Hindlimb muscle (tissue), 1 donor: ENCODE data around the gene SPAST. TPM values are rescaled to one million over a fixed set of nuclear protein-coding genes. Genes with fewer than 3 reads are reported as not detected.
A peak's percentile ranks its signal among the peaks of the same experiment; 100 is the strongest.
"Not testable (repeated sequence)": the region's sequence is repeated elsewhere in the genome, so short reads cannot be mapped to it uniquely, and the experiment has no call there.

ENCODE experiments used
- DNase-seq: peaks from one replicate; pipeline ENCODE4 v3.0.0-alpha.2; 2013
- polyA plus RNA-seq: library from polyadenylated mRNA; unstranded; fragments of 120-200 nt; gene quantifications from one replicate; pipeline ENCODE4 v1.2.1, GENCODE V29; 2013; ENCODE audit not compliant: insufficient read length

SPAST gene
- polyA plus RNA-seq: 17.6 TPM

- peak; percentile 99 for DNase-seq
Observed at GRCh38 chr2:32063310-32064020, at the start of gene SPAST. TSS of gene SPAST (plus strand) at chr2:32063556. CDS start at chr2:32063832, 276 bp downstream.

GRCh38 chr2:32018789-32019482 lies 44.4 kb upstream of the SPAST start:
- not testable (repeated sequence) for DNase-seq

GRCh38 chr2:32034198-32034887 lies 29.0 kb upstream of the SPAST start:
- not testable (repeated sequence) for DNase-seq

- peak; percentile 94 for DNase-seq
Observed at GRCh38 chr2:32039447-32040219, 23.7 kb upstream of the SPAST start, which contains the start of gene DPY30. TSS of gene DPY30 (minus strand) at chr2:32039805. CDS start at chr2:32039456, 349 bp downstream.

- DNase-seq: no peak
Observed at GRCh38 chr2:32043561-32043960, 19.8 kb upstream of the SPAST start.

- no peak for DNase-seq
Observed at GRCh38 chr2:32051836-32052439, 11.4 kb upstream of the SPAST start.

- DNase-seq: not testable (repeated sequence)
Observed at GRCh38 chr2:32054583-32054982, 8.8 kb upstream of the SPAST start.

GRCh38 chr2:32058130-32058529 lies 5.2 kb upstream of the SPAST start:
- no peak for DNase-seq

GRCh38 chr2:32060266-32060665 lies 3.1 kb upstream of the SPAST start:
- DNase-seq: no peak

GRCh38 chr2:32061430-32061829 lies 1.9 kb upstream of the SPAST start:
- no peak for DNase-seq

- DNase-seq: peak; percentile 58
Observed at GRCh38 chr2:32061973-32062861, 1.1 kb upstream of the SPAST start.

GRCh38 chr2:32064021-32064601 lies 755 bp downstream of the SPAST start:
- no peak for DNase-seq

GRCh38 chr2:32064713-32065112 lies 1.4 kb downstream of the SPAST start:
- no peak for DNase-seq

GRCh38 chr2:32067549-32067948 lies 4.2 kb downstream of the SPAST start:
- DNase-seq: no peak

GRCh38 chr2:32074134-32074506 lies 10.8 kb downstream of the SPAST start:
- DNase-seq: no peak

GRCh38 chr2:32095671-32096070 lies 32.3 kb downstream of the SPAST start:
- no peak for DNase-seq

GRCh38 chr2:32108111-32108510 lies 44.8 kb downstream of the SPAST start:
- DNase-seq: no peak

- no peak for DNase-seq
Observed at GRCh38 chr2:32118055-32118454, 54.7 kb downstream of the SPAST start.

- DNase-seq: no peak
Observed at GRCh38 chr2:32119161-32119560, 55.8 kb downstream of the SPAST start.

- DNase-seq: no peak
Observed at GRCh38 chr2:32124660-32125059, 61.3 kb downstream of the SPAST start.

GRCh38 chr2:32128636-32129035 lies 65.3 kb downstream of the SPAST start:
- DNase-seq: no peak
